Mammary epithelial cell (primary cell): ENCODE results near the gene MAGI1.

Source experiments
- EZH2 ChIP-seq: IDR thresholded peaks from 2 replicates; pipeline ENCODE4 v1.6.1; 2012; ENCODE audit warnings: low read length, inconsistent platforms, borderline replicate concordance
- TF ChIP-seq, protein P1 (sequence below), 2 donors: IDR thresholded peaks in 1 of 2; conservative IDR thresholded peaks in 1 of 2; 2 replicates each; pipeline ENCODE4 v1.5.1; 2011 to 2012; ENCODE audit warnings: inconsistent platforms in 2 of 2, low read length in 2 of 2, mild to moderate bottlenecking in 2 of 2, control low read depth in 1 of 2, low read depth in 1 of 2; ENCODE audit not compliant: insufficient read depth in 1 of 2; ENCODE audit errors: extremely low read depth in 1 of 2

DNA sequence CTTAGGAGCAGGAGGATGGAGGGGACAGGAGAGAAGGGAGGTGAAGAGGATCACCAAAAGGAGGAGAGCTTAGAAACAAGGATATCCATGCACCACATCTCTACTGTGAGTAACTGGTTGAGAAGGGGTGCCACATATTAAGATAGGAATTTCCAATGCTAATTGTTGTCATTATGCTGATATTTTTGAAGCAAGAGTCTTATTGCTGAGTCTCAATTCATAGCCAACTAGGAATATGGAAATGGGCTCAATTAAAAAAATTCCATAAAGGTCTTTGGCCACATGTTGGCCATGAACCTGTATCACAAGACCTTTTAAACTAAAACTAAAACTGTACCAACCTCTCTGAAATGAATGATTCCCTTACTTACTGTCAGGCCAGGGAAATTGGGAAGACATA, 642.6 kb downstream of the MAGI1 start:
- TF ChIP-seq, protein P1, sequence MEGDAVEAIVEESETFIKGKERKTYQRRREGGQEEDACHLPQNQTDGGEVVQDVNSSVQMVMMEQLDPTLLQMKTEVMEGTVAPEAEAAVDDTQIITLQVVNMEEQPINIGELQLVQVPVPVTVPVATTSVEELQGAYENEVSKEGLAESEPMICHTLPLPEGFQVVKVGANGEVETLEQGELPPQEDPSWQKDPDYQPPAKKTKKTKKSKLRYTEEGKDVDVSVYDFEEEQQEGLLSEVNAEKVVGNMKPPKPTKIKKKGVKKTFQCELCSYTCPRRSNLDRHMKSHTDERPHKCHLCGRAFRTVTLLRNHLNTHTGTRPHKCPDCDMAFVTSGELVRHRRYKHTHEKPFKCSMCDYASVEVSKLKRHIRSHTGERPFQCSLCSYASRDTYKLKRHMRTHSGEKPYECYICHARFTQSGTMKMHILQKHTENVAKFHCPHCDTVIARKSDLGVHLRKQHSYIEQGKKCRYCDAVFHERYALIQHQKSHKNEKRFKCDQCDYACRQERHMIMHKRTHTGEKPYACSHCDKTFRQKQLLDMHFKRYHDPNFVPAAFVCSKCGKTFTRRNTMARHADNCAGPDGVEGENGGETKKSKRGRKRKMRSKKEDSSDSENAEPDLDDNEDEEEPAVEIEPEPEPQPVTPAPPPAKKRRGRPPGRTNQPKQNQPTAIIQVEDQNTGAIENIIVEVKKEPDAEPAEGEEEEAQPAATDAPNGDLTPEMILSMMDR (conservative IDR thresholded peaks at IDR 0.05 in 1 of 2, IDR thresholded peaks at IDR 0.05 in 1 of 2; ENCODE audit: extremely low read depth in 1 of 2, insufficient read depth in 1 of 2, low read depth in 1 of 2, low read length in 2 of 2), result no peak
- TF ChIP-seq EZH2, result no peak
